Progenitor cell of endocrine pancreas (in vitro differentiated cells): ENCODE results near the gene PLEKHG5. TPM values are rescaled to one million over a fixed set of nuclear protein-coding genes. Genes with fewer than 3 reads are reported as not detected.

Source experiments
- DNase-seq: peaks from one replicate; pipeline ENCODE4 v3.0.0; 2021; ENCODE audit warnings: low spot score; ENCODE audit not compliant: unreplicated experiment
- H3K27ac Mint-ChIP-seq: 2 replicates; pipeline ENCODE4 v1.8.0; 2021; ENCODE audit warnings: mild to moderate bottlenecking, moderate library complexity, mixed read lengths
- H3K27me3 Mint-ChIP-seq: 2 replicates; pipeline ENCODE4 v1.8.0; 2021; ENCODE audit warnings: mixed read lengths
- H3K36me3 Mint-ChIP-seq: 2 replicates; pipeline ENCODE4 v1.8.0; 2022; ENCODE audit warnings: mixed read lengths; ENCODE audit not compliant: insufficient read depth
- H3K4me1 Mint-ChIP-seq: 2 replicates; pipeline ENCODE4 v1.8.0; 2021; ENCODE audit warnings: low read depth, mixed read lengths
- H3K4me3 Mint-ChIP-seq: 2 replicates; pipeline ENCODE4 v1.8.0; 2021; ENCODE audit warnings: low read depth, mild to moderate bottlenecking, moderate library complexity, mixed read lengths
- H3K9me3 Mint-ChIP-seq: 2 replicates; pipeline ENCODE4 v1.8.0; 2021; ENCODE audit warnings: low read depth, mixed read lengths
- CTCF ChIP-seq: fragments of 200-600 bp; sonication (generic); IDR thresholded peaks from one replicate; pipeline ENCODE4 v1.5.0; 2021; ENCODE audit warnings: antibody characterized with exemption, mild to moderate bottlenecking; ENCODE audit not compliant: unreplicated experiment
- total RNA-seq: library from RNA; stranded (reverse); gene quantifications from 2 replicates; pipeline ENCODE4 v1.2.1, GENCODE V29; 2021

PLEKHG5 gene
- total RNA-seq, 1 donor from 2014 or later = 77.0 TPM

GRCh38 chr1:6510493-6510892 is 19.0 kb upstream of the PLEKHG5 start:
- Mint-ChIP-seq H3K4me3 (no peak overlapping the region), H3K27me3 (peaks cover 6% of the 10 kb centered on the region), H3K9me3 (no peaks in the 10 kb centered on the region), H3K4me1 (no peaks in the 10 kb centered on the region), H3K27ac (no peak overlapping the region), H3K36me3 (no peaks in the 10 kb centered on the region)
- TF ChIP-seq CTCF = no peak
- no peak for DNase-seq

- H3K4me1 Mint-ChIP-seq = no peaks in the 10 kb centered on the region
- no peak for DNase-seq
- H3K27me3 Mint-ChIP-seq = peaks cover 9% of the 10 kb centered on the region
- H3K27ac Mint-ChIP-seq = no peak overlapping the region
- no peaks in the 10 kb centered on the region for H3K9me3 Mint-ChIP-seq
- TF ChIP-seq CTCF = no peak
- H3K36me3 Mint-ChIP-seq = no peaks in the 10 kb centered on the region
- H3K4me3 Mint-ChIP-seq = no peak overlapping the region
Measured at GRCh38 chr1:6509919-6510291, 18.4 kb upstream of the PLEKHG5 start.

GRCh38 chr1:6509220-6509918 is 17.9 kb upstream of the PLEKHG5 start:
- H3K36me3 Mint-ChIP-seq = no peaks in the 10 kb centered on the region
- no peak for DNase-seq
- no peaks in the 10 kb centered on the region for H3K9me3 Mint-ChIP-seq
- H3K4me1 Mint-ChIP-seq = no peaks in the 10 kb centered on the region
- no peak overlapping the region for H3K4me3 Mint-ChIP-seq
- no peak overlapping the region for H3K27ac Mint-ChIP-seq
- no peak for TF ChIP-seq CTCF
- H3K27me3 Mint-ChIP-seq = peaks cover 9% of the 10 kb centered on the region

GRCh38 chr1:6508816-6509189 is 17.3 kb upstream of the PLEKHG5 start:
- Mint-ChIP-seq H3K4me1 (no peaks in the 10 kb centered on the region), H3K9me3 (no peaks in the 10 kb centered on the region), H3K27me3 (peaks cover 9% of the 10 kb centered on the region), H3K27ac (no peak overlapping the region), H3K4me3 (no peak overlapping the region), H3K36me3 (no peaks in the 10 kb centered on the region)
- no peak for TF ChIP-seq CTCF
- no peak for DNase-seq

GRCh38 chr1:6508154-6508815 is 16.8 kb upstream of the PLEKHG5 start:
- Mint-ChIP-seq H3K27ac (no peak overlapping the region), H3K9me3 (no peaks in the 10 kb centered on the region)
- DNase-seq = no peak

More at GRCh38 chr1:6508154-6508815, 16.8 kb upstream of the PLEKHG5 start:
- H3K4me3 Mint-ChIP-seq = no peak overlapping the region
- peaks cover 9% of the 10 kb centered on the region for H3K27me3 Mint-ChIP-seq
- no peak for TF ChIP-seq CTCF
- no peaks in the 10 kb centered on the region for H3K4me1 Mint-ChIP-seq
- H3K36me3 Mint-ChIP-seq = no peaks in the 10 kb centered on the region
